ENCODE data around the gene SUGP2.

- TF ChIP-seq ZZZ3 (CRISPR knock-in tag; IDR thresholded peaks at IDR 0.05; ENCODE audit: borderline replicate concordance) (peak; percentile 35; the same call in 1 of the 2 replicates), TARDBP (CRISPR knock-in tag; IDR thresholded peaks at IDR 0.05) (no peak; the same call in 1 of the 2 replicates), EED (CRISPR knock-in tag; IDR thresholded peaks at IDR 0.05) (no peak), MED8 (CRISPR knock-in tag; IDR thresholded peaks at IDR 0.05; ENCODE audit: insufficient replicate concordance) (no peak), NFYB (CRISPR knock-in tag; IDR thresholded peaks at IDR 0.05) (peak; percentile 95), REST (IDR thresholded peaks at IDR 0.05; ENCODE audit: borderline replicate concordance in 1 of 2, low read depth in 1 of 2, low read length in 2 of 2) (no peak), ZNF12 (CRISPR knock-in tag; IDR thresholded peaks at IDR 0.05) (no peak), POLR2AphosphoS5 (IDR thresholded peaks at IDR 0.05; ENCODE audit: low read depth, low read length) (peak; percentile 54; the same call in 1 of the 2 replicates), MNT (IDR thresholded peaks at IDR 0.05) (no peak)
Observed at GRCh38 chr19:19063183-19064097, 30.1 kb upstream of the SUGP2 start, which contains the start of gene SLC25A42.
